HG03520 (cell line): ENCODE results near the gene DKC1.

Experiments used
- ATAC-seq: cut with Tn5 transposase; IDR thresholded peaks from one replicate; pipeline ENCODE4 v1.9.1; 2021; ENCODE audit warnings: mild to moderate bottlenecking, moderate library complexity; ENCODE audit not compliant: unreplicated experiment

Gene DKC1

GRCh38 chrX:154762537-154763296, at the start of gene DKC1:
Gene DKC1, plus strand, starts transcription at chrX:154762864. Its CDS starts 102 bp downstream, at chrX:154762966.
- ATAC-seq: peak; percentile 83

DNA sequence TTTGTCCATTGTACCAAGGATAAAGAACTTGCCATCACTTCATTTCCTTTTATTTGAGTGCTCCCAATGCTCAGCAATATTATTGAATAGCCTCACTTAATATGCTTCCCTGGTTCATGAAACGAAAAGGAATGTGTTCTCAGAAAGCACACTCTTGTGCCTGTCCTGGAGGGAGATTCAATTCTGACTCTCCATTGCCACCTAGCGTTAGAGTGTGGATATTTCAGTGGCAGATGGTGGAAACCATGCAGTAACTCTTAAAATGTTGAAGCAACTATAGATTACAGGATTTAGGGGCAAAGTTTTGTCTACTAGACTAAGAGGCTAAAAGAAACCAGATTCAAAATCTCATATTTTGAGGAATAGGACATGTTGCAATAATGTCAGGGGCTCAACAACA, 47.7 kb upstream of the DKC1 start:
- no peak for ATAC-seq

GRCh38 chrX:154715825-154716224, 46.8 kb upstream of the DKC1 start:
- ATAC-seq: no peak

DNA sequence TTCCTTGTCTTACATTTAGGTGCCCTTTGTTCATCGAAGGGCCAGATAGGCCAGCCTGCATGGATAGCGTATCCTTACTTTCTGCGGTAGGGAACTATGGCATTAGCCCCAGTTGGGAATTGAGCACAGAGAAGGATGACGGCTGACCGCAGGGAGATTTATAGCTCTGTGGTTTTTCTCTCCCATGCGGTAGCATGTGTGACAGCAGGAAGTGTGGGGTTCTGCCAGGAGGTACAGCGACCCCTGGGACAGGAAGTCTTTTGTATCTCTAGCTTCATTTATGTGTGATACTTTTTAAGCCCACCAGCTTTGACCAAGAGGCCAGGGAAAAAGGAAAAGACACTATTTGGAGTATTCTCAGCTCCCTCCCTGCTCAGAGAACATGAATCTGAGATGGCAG, 44.8 kb upstream of the DKC1 start:
- no peak for ATAC-seq

GRCh38 chrX:154718616-154719015, 44.0 kb upstream of the DKC1 start:
- ATAC-seq: no peak

DNA sequence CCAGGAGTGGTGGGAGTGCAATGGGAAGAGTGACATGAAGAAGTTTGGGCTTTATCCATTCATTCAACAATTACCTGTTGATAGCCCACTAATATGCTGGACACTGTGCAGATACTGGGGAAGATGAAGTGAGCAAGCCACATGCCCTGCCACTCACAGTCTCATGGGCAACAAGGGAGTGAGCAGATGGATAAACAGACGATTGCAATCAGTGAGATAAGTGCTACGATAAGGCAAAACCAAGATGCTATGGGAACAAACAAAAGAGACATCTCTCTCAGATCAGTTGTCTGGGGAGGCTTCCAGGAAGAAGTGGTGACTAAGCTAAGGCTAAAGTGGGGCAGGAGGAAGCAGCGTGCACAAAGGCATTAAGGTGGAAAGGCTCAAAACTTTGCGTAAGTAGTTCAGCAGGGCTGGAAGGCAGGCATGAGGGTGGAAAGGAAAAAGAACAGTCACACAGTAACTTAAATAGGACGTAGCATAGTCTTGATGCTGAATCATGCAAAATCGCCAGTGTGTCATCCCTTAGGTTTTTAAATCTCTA, 43.5 kb upstream of the DKC1 start:
- ATAC-seq: no peak

GRCh38 chrX:154720067-154720466, 42.6 kb upstream of the DKC1 start:
- no peak for ATAC-seq

DNA sequence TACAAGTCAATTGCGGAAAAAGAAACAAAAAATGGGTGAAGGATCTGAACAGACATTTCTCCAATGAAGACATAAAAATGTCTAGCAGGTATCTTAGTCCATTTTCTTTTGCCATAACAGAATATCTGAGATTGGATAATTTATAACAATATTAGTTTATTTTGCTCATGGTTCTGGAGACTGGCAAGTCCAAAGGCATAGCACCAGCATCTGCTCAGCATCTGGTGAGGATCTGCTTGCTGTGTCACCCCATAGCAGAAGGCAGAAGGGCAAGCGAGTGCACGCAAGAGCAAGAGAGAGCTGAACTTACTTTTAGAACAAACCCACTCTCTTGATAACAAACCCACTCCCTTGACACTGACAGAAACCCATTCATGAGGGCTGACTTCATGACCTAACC, 41.5 kb upstream of the DKC1 start:
- no peak for ATAC-seq

GRCh38 chrX:154724993-154725756, 37.5 kb upstream of the DKC1 start:
- no peak for ATAC-seq

DNA sequence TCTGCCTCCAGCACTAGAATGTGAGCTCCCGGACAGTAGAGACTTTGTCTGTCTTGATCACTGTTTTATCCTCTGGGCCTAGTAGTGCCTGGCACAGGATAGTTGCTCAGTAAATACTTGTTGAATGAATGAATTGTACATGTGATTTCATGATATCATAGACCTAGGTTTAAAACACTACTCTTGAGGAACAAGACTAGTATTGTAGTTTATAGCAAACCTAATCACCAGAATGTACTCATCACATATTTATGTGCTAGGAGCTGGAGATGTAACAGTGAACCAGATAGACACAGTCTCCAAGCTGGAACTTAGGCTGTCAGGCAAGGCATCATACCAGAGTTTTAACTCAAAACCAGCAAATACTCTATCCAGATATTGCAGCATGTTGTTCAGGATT, 35.2 kb upstream of the DKC1 start:
- ATAC-seq: no peak

GRCh38 chrX:154727871-154728270, 34.8 kb upstream of the DKC1 start:
- no peak for ATAC-seq

DNA sequence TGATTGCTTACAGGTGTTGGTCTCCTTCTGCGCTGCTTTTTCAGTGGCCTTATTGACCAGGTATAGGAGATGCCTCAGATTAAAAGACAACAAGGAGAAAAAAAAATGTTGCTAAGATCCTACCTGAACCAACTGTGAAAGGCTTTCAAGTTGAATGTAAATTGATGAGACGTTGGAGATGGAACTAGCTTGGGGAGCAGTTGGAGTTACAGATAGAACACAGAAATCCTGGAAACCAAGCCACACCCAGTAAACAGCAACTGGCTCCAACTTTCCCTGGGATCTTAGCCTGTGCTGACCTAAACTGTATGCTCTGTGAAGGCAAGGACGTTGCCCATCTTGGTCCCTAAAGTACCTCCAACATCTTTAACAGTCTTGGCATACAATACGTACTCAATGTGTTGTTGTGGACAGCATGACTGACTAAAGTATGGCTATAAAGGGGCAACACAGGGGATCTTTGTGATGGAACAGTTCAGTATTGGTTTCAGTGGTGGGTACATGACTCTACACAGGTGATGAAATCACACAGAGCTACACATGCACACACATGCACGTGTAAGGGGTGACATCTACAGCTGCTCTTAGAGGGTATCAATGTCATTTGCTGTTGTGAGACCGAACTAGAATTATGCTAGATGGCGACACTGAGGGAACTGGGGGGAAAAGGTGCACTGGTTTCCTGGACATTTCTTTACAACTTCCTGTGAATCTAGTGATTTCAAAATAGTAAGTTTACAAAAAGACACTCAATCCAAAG, 34.1 kb upstream of the DKC1 start:
- ATAC-seq: no peak

DNA sequence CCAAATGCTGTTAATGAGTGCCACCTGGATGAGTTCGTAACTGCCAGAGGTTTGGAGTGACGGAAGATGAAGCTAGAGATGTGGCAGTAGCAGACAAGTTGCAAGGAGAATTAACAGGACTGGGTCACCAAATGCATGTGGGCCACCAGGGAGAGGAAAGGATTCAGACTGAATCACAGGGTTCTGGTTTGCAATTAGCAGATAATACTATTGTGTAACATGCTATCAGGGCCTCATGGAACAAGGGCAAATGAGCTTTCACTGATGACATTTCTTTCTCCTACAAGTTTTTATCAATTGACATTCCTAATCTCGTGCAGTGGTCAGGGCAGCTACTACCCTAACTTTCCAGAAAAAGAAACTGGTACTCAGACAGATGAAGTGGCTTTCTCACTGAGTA, 33.2 kb upstream of the DKC1 start:
- no peak for ATAC-seq

- no peak for ATAC-seq
Observed at GRCh38 chrX:154730253-154730891, 32.3 kb upstream of the DKC1 start.

- ATAC-seq: no peak
Observed at GRCh38 chrX:154731184-154731583, 31.5 kb upstream of the DKC1 start.

DNA sequence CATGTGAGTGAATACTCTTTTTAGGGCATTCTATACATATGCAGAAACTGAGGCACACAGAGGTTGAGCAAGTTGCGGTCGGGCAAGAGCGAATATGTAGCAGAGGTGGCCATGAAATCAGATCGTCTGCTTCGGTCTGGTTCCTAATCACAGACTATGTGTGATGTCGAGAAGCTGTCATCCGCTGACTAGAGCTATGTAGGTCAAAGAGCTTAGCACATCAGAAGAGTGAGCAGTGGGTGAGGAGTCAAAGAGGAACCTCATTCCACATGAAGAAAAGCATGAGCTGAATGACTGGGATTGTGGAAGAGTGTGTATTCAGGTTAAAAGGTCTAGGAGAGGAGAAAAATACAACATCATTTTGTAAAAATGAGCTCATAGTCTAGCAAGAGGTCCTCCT, 30.8 kb upstream of the DKC1 start:
- no peak for ATAC-seq

- ATAC-seq: no peak
Observed at GRCh38 chrX:154732421-154733065, 30.1 kb upstream of the DKC1 start.

GRCh38 chrX:154733066-154733425, 29.6 kb upstream of the DKC1 start:
- no peak for ATAC-seq

- ATAC-seq: no peak
Observed at GRCh38 chrX:154734061-154734781, 28.4 kb upstream of the DKC1 start.
